Measurements from ENCODE around the gene WDR35.

The WDR35 gene

DNA sequence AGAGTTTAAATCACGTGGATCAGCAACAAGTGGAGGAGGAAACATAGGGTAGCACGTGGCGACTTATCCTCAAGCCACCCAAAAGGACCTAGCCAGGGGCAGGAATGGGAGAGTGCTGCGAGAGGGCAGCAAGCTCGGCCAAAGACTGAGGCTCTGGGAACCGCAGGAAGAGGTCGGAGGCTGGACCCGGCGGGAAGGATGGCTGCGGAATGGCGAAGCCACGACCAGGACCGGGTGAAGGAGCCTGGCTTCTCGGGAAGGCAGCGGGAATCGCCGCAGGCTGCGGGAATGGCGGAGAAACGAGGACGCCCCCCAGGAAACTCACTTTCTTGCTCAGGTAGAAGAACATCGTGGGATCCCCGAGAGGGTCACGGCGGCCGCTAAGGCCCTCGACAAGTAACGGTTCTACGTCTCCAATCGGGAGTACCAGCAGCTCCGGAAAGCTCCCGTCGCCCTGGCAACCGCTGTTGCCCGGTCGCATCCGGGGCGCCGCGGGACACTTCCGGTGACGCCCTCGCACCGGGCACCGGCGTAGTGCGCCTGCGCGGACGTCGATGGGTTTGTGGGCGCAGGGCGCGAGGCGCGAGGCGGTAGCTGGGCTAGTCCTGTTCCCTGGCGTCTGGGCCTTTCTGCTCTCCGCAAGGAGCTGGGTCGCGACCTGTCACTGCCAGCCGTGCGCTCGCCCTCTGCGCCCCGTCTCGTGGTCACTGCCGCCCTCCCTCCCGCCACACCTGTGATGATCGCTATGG is at the start of gene WDR35:
TSS of gene WDR35 (minus strand) at position 439 of the 749 bp plus-strand sequence. CDS start at position 349, 90 bp downstream.
- DNase-seq, result peak; percentile 89

DNA sequence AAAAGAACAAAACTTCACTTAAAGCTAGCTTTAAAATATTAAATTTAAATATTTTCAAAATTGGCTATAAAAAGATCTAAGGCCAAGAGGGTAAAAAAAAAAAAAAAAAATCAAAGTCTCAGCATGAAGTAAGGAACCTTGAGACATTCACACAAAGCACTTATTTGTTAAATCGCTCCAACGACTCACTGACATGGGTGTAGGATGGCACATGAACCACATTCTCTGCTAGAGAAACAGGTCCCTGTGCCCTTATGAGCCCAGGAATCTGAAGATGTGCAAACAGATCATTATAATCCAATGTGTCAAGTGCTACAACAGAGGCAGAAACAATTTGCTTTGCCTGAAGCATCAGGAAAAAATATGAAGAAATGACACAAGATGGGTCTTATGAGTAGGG is 47.8 kb upstream of the WDR35 start:
- DNase-seq, result no peak

DNA sequence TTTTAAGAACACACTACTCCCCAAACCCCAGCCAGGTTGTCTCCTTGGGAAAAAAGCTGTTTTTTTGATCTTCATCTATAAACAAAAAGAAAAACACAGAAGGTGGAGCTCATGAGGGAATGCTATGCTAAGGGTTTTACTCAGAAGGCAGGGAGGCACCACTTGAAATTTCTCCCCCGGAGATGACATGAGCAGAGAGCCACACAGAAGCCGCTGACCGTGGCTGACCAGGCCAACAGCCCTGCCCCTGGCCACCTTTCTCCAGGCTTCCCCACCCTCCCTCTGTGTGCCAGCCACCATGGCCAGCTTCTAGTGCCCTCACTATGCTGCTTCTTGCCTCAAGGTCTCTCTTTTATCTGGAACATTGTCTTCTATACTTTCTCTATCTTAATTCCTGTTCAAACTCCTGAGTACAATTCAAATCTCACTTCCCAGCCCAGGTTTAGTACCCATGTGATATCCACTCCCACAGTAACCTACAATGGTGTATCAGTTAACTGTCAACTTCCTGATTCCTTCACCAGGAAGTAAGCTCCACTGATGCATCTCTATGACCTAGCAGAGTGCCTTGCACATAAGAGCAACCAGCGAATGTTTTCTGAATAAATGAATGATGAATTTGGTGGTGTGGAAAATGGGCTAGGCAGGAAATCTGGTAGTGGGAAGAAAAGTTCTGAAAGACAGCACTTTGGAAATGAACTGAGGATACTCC is 46.2 kb upstream of the WDR35 start:
- no peak for DNase-seq

DNA sequence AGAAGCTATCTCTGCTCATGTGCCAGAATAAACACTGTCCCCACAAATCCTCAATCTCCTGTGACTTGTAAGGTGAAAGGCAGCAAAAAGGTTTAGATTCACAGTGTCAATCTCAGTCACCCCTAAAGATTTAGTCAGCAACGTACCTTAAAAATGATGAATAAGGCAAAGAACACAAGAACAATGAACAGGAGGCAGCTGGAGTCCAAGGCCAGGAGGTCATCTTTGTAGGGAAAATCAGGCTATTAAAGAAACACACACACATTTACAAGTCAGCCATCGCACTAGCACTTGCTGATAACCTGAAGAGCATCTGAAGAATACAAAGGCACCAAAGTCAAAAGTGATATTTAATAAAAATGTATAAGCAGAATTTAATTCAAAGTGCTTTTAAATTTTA is 44.9 kb upstream of the WDR35 start:
- no peak for DNase-seq

DNA sequence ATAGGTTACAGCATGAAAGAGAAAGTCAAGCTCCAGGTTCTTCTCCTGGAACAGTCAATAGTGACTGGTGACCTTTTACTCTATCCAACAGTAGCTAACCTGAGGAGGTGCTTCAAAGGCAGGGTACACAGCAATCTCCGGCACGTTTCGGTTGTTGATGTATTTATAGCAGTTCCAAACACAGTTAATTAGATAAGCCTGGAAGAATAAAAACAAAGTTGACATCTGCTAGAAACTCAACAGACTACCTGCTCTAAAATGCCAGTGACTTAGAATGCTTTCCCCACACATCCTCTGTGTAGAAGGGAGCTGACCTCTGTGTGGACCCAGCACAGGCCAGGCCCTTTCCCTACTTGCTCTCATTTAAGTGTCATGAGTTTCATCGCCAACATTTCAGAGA is 44.3 kb upstream of the WDR35 start:
- no peak for DNase-seq

DNA sequence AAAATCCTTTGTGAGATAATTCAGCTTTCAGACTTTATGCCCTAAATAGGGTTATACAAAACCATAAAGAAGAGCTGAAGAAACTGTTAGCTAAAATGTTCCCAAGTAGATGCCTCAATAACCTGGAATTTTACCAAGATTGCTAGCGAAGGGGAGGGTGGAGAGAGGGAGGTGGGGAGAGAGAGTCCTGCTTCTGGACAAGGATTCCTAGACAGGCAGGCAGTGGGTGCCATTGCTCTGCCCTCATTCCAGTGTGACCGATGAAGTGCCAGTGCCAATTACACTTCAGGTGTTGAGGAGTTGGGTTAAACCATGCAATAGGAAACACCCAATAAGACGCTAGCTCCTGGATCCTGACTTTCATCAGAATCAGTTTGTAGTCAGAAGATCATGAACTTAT is 43.4 kb upstream of the WDR35 start:
- DNase-seq, result no peak

DNA sequence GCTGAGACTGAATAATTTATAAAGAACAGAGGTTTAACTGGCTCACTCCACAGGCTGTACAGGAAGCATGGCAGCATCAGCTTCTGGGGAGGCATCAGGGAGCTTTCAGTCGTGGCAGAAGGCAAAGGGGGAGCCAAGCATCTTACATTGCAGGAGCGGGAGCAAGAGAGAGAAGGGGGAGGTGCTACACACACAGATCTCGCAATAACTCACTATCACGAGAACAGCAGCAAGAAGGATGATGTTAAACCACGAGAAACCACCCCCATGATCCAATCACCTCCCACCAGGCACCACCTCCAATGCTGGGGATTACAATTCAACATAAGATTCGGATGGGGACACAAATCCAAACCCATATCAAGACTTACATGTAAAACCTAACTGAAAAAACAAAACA is 40.3 kb upstream of the WDR35 start:
- DNase-seq, result no peak

DNA sequence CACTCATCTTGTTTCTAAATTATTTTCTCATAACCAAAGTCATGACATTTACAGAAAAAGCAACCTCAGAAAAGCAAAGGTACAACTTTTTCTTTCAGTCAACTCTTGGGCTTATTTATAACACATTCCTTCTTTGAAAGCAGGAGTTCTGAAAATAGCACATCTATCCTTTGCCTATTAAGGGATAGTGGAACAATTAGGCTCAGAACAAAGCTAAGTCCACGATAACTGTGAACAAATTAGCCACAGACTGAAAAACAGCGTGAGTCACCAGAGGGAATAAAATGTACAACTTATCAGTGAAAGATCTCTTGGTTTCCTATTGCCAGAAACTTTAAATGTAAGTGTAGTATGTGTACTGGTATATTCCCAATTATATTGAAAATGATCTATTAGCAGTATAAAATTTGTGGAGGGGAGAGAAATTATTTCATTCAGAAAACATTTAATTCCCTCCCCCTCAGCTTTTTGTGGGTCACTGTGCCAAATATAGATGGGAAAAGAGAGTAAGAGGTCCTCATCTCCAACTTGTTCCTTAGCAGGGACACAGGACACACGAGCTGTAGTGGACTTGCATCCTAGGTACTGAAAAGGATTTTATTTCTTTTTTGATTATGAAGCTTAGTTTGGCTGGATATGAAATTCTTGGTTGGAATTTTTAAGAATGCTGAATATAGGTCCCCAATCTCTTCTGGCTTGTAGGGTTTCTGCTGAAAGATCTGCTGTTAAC is 38.0 kb upstream of the WDR35 start:
- DNase-seq, result no peak

DNA sequence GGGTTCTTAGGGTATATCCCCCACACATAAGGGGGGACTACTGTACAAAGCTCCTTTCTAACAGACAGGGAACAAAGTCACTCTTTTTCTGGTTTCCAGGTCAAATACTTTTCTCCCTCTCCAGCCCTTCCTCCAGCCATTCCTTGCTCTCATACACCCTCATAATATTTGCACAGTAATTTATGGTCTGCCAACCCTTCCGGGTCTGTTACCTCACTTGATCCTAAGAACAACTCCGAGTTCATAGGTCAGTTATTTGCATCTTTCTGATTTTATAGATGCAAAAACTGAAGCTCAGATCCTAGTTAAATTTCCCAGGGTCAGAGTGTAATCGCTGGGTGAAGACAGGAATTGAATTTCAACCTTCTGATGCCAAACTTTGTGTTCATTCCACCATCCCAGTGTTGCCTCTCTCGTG is 37.4 kb upstream of the WDR35 start:
- DNase-seq, result no peak

DNA sequence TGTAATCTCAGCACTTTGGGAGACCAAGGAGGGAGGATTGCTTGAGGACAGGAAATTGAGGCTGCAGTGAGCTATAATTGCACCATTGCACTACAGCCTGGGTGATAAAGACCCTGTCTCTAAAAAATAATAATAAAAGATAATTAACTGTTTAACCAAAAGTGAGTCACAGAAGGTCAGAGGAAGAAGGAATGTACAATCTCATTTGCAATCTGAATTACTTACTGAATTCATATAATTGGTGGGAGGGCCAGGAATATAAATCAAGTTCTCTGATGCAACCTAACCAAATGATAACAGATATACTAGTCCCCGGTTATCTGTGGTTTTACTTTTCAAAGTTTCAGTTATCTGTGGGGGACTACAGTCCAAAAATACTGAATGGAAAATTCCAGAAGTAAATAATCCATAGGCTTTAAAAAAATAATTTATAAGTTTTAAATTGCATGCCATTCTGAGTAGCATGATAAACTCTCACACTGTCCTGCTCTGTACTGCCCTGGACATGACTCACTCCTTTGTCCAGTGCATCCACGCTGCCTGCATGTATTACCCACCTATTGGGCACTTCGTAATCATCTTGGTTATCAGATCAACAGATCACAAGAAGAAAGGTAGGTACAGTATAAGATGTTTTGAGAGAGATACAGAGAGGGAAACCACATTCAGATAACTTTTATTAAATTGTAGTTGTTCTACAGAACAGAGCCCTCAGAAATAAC is 35.3 kb upstream of the WDR35 start:
- DNase-seq, result no peak

DNA sequence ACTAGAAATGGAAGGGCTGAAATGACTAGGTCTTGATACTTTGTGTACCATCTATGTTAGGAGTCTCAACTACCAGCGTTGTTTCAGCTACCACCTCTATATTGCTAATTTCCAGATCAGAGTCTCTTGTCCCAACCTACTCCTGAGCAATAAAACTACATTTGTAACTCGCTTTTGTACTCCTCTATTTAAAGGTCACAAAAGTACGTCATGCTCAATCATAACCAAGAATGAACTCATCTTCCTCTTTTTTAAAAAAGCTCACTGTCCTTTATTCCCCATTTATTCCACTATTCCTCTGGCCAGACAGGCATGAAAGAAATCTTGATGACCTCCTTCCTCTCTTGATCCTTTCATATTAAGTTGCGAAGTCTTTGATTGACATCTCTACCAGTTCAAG is 33.8 kb upstream of the WDR35 start:
- DNase-seq, result no peak

DNA sequence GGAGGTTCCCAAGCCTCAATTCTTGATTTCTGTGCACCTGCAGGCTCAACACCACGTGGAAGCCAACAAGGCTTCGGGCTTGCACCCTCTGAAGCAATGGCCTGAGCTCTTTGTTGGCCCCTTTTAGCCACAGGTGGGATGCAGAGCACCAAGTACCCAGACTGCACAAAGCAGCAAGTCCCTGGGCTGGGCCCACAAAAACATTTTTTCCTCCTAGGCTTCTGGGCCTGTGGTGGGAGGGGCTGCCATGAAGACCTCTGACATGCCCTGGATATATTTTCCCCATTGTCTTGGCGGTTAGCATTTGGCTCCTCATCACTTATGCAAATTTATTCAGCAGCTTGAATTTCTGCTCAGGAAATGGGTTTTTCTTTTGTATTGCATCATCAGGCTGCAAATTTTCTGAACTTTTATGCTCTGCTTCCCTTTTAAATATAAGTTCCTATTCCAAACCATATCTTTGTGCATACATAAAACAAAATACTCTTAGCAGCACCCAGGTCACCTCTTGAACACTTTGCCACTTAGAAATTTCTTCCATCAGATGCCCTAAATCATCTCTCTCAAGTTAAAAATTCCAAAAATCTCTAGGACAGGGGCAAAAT is 31.6 kb upstream of the WDR35 start:
- no peak for DNase-seq

DNA sequence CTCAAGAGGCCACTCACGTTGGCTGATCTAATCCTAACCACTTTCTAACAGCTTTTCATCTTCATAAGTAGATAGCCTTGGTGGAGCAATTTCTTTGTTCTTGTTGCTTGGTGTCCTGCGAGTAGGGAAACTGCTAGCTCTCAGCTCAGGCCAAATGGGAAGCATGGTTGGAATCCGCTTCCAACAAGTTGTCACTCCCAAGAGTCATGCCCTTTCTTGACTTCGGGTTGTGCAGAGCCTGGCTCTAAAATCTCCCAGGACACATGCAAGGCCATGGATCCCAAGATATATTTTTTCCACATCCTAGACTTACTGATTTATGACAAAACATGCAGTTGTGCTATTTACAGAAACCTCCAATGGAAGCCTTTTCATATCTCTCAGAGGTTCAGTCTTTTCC is 29.8 kb upstream of the WDR35 start:
- DNase-seq, result no peak

DNA sequence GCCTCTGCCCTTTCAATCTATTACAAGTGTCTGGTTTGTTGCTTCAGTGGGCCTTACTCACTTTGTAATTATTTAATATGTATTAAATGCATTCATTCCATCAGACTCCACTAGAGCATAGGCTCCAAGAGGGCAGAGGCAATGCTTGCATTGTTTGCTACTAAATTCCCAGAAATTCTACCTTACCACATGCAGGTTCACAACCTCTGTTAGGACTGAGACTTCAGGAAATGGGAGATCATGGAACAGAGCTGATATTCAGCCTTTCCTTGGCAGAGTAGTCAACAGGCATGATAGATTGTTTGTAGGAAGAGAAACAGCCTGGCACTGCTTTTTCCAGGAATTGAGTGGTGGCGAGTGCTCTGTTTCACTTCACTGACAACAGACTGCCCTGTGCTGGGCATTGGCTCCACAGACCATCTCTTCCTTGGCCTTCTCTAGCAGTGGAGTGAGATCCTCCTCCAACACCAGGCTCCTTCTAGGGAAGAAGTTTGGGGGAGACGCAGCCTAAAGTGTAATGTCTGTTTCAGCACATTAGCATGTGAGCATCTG is 28.8 kb upstream of the WDR35 start:
- DNase-seq, result no peak

DNA sequence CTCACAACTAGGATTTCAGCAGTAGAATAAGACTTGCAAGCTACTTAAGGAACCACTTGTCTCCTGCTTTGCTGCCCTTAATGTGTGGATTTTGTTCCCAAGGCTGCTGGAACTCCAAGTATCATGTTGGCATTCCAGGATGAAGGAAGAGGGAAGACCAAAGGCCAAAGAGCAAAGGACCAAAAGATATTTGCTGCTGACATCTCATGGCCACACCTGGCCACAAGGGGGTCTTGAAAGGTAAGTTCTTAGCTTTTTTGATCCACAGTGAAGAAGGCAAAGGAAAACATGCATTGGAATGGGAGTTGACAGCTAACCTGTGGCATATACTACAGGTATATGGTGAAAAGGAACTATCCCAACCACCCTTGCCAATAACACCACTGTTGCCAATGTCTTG is 26.4 kb upstream of the WDR35 start:
- no peak for DNase-seq

DNA sequence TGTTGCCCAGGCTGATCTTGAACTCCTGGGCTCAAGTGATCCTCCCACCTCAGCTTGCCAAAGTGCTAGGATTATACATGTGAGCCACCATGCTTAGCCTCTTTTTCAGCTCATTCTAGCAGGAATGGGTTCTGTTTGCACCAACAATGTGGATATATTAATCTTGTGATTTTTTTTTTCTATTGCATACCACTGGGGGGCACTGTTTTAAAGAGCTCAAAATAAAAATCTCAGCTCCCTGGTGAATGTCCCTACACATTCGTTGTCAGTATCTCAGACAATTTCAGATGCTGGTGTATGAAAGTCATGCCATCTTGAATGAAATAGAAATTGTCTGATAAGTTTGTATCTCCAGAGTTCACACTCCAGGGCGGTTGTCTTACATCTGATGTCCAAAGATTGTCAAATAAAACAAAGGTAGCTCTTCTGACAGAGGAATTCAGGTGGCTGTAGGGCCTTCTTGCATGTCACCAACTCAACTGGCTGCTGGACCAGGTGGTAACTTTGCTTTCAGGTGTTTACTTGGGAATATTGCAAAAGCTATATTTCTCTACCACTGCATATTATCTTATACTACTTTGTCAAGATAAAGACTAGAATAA is 25.7 kb upstream of the WDR35 start:
- peak; percentile 67 for DNase-seq

DNA sequence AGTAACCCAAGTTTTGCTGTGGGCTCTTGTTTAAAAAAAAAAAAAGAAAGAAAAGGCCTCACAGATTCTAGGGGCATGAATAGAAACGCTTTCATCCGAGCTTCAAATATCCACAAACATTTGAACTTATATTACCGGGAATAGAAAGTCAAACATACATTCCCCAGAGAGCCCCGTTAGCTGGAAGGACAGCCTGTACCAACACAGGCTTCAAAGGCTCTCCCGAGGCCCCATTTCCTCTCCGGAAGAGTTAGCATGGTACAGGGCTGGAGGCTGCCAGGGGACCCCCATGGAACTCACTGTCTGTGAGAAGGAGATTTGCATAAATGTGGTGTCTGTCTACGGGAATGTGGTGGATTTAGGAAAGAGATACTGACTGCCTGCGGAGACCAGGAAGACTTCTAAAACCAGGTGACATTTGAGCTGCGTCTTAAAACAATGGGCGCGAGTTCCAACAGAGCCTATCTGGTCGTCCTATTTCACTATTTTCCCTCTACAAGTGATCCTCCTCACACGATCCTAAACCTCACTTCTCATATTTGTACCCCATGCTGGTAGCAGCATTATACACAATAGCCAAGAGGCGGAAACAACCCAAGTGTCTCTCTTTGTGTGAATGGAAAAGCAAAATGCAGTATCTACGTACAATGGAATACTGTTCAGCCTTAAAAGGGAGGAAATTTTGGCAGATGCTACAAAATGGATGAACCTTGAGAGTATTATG is 23.4 kb upstream of the WDR35 start:
- DNase-seq, result no peak

DNA sequence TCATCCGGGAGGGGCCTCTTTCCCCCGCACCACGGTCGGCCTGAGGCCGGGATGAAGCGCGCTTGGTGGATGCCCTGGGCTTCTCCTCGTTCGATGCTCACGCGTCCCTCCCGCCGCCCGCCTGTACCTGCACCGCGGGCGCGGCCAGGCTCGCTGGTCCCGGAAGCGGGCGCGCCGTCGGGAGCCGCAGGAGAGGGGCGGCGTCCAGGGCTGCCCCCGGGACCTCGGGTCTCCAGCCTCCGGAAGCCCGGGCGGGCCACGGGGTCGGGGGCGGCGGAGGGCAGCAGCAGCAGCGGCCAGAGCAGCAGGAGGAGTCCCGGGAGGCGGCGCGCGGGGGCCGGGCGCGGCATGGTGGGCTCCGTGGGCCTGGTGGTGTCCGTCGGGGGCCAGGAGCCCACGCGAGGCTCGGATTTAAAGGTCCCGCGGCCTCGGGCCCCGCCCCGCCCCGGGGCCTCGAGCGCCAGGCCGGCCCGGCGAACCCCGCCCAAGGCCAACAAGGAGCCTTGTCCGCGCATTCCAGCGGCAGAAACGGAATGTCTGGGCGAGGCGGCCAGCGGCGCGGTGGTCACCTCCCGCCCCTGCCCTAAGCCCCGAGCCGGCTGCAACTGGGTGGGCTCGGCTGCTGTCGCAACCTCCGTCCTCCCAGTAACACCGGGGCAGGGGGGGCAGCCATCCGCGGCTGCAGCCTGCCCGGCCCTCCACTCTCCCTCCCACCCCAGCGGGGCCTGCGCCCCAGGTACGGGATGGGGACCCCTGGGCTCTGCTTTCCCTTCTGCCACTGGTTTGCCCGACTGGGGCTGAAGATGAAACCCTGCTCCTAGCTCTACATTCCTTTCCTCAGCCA is 22.6 kb upstream of the WDR35 start, which contains the start of gene MATN3:
TSS of gene MATN3 (minus strand) at position 387 of the 844 bp plus-strand sequence. CDS start at position 350, 37 bp downstream.
- DNase-seq, result no peak

DNA sequence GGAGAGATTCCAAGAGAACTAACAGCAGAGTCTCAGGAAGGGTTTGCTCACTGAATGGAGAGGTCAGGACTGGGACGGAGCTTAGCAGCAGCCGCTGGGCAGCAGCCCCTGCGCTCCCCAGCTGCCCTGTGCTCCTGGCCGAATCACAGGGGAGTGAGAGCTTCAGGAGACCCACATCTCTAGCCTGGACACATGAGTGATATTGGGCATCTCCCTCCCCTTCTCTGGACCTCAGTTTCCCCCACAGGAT is 22.1 kb upstream of the WDR35 start:
- no peak for DNase-seq

DNA sequence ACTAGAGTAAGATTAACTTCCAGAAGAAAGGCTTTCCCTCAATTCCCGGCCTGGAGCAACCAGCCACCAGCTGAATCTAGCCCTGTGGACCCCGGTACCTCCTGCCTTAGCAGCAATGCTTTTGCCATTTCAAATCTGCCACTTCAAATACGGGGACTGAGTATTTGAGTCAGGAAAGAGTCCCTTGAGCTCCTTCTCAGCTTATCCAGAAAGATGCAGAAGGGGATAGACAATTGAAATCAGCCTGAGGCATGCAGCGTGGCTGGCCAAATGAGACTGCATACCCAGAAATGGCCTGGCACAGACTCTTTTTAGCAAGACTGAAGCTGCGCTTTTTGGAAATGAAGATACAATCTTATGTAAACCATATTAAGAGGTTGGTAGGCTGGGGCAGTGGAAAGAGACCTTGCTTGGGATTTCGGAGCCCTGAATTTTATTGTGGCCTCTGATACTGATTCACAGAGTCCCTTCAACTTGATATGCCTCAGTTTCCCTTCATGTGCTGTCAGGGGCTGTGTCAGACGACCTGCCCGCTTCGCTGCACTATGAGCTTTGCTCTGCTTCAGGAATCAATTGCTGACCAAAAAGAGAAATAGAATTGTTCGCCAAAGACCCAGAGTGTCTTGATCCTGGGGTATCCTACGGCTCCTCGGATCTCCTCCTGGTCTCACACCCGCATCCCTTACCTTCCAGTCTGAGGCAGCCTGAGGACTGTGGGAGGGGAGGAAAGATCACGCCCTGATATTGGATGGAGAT is 21.5 kb upstream of the WDR35 start:
- no peak for DNase-seq
